GM18505 (cell line): ENCODE data around the gene DNAH6.

Source experiments
- ATAC-seq: cut with Tn5 transposase; IDR thresholded peaks from one replicate; pipeline ENCODE4 v1.9.1; 2021; ENCODE audit not compliant: unreplicated experiment
- POLR2A ChIP-seq: IDR thresholded peaks from 4 replicates; pipeline ENCODE4 v1.6.1; 2011; ENCODE audit warnings: borderline replicate concordance; ENCODE audit not compliant: insufficient read depth, insufficient read length; ENCODE audit errors: extremely low read depth

DNAH6 gene

DNA sequence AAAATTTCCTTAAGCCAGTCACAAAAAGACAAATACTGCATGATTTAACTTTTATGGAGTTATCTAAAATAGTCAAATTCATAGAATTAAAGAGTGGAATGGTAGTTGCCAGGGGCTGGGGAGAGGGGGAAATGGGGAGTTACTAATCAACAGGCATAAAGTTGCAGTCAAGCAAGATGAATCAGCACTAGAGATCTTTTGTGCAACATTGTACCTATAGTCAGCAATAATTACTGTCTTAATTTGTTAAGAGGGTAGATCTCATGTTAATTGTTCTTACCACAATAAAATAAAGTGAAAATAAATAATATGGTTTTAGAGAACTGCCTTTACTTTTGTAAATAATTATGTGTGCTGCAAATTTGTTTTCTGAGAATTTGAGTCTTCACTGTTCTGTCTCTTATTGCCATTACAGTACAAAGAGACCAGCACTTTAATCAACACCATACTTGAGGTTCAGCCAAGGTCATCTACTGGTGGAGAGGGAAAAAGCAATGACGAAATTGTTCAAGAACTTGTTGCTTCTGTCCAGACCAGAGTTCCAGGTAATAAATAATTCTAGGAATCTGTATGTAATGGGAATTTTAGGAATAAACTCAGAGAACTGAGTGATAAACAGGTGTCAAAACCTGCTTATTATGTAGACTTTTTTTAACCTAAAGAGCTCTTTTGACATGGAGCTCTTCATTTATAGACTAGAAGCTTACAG is 289.1 kb downstream of the DNAH6 start:
- no peak for ATAC-seq
- no peak for TF ChIP-seq POLR2A

DNA sequence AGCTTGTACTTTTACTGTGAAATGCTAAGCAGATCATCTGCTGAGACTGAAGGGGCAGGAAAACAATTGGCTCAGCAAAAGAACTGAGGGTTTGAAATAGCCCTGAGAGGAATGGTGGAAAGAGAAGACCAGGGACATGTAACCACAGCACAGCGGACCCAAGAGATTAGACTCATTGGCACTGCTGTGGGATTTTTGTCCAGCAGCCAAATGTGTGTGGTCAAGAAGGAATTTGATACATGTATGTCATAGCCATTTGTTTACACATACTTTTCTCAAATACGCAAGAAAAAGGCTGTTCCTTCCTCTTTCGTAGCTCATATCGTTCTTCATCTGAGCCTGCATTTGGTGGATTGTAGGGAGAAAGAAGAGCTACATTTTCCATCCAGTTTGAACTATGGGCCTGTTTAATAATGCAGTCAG is 290.8 kb downstream of the DNAH6 start:
- no peak for ATAC-seq
- no peak for TF ChIP-seq POLR2A

DNA sequence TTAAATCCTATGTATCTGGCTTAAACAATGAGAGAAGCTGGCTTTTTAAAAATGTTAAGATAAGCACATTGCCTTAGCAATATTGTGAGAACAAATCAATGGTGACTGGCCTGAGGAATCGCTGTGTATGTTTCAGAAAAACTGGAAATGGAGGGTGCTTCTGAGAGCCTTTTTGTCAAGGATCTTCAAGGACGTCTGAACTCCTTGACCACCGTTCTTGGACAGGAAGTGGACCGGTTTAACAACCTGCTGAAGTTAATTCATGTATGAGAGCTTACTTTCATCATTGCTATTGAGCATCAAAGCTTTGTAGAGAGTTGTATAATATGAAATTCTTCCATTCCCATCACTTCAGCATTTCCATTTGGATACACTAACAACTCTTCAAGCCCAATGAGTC is 292.0 kb downstream of the DNAH6 start:
- no peak for TF ChIP-seq POLR2A

DNA sequence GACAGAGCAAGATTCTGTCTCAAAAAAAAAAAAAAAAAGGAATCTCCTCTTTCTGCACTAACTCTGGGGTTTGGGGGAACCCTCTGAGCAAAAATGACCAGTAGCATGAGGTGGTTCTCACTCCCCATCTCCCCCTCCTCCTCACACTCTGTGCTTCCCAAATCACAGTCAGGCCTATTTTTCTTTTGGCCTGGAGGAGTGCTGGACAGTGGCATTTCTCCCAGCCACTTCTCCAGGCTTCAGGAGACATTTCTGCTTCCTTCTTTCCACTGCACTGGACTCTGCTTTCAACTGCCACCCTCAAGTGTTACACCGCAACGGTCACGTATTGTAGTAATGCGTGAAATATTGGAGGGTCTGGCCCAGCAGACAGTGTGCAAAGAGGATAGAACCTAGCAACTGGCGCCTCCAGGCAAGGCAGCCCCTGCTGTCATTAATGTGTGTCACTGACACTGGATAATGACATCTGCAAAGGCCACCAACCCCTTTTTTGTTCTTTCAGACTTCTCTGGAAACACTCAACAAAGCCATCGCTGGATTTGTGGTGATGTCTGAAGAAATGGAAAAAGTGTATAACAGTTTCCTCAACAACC is 295.6 kb downstream of the DNAH6 start:
- no peak for ATAC-seq

More for the DNA sequence above, 292.0 kb downstream of the DNAH6 start:
- no peak for ATAC-seq

DNA sequence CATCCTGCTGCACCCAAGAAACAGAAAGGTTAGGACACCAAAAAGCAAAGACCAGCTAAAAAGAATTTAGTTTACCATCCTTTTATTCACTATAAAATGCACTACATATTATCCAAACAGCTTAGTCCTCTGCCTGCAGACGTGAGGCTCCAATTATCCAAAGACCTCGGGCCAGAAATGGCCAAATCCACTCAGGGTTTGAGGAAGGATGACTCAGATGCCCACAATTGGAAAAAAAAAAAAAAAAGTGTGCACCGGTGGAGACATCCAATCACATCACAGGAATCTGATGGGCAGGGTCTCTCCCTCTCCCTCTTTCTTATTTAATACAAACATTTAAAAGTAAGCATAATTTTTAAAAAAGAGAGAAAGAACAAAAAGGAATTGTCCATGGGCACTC is 298.8 kb downstream of the DNAH6 start:
- ATAC-seq = no peak
- TF ChIP-seq POLR2A = no peak

More for the DNA sequence above, 295.6 kb downstream of the DNAH6 start:
- no peak for TF ChIP-seq POLR2A

DNA sequence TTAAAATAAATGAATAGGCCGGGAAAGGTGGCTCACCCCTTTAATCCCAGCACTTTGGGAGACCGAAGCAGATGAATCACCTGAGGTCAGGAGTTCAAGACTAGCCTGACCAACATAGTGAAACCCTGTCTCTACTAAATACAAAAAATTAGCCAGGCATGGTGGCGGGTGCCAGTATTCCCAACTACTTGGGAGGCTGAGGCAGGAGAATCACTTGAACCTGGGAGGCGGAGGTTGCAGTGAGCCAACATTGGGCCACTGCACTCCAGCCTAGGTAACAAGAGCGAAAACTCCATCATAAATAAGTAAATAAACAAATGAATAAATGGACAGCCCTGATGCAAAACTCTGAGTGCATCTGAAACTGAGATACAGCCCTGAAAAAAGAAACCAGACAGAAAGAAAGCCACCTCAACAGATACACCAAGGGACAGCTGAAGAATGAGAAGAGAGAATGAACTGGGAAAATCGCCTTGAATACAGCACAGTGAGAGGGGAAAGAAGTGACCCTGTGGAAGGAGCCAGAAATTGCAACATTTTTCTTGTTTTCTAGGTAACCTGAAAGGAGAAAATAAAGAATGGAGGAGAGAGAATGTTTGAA is 300.2 kb downstream of the DNAH6 start:
- peak; percentile 65 for ATAC-seq

DNA sequence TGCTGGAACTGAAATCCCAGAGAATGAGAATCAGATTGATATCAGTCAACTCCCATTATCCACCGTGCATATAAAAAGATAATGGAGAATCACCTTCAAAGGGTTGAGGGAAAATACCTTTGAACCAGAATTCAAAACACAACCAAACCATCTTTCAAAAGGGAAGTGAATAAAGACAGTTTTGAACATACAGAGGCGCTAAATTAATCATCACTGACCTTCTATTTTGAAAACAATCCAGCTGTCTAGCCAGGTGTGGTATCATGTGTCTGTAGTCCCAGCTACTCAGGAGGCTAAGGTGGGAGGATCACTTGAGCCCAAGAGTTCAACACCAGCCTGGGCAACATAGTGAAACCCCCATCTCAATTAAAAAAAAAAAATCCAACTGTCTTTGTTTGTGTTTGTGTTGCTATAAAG is 300.9 kb downstream of the DNAH6 start:
- no peak for TF ChIP-seq POLR2A
- ATAC-seq = peak; percentile 90

More for the DNA sequence above, 300.2 kb downstream of the DNAH6 start:
- TF ChIP-seq POLR2A = no peak

DNA sequence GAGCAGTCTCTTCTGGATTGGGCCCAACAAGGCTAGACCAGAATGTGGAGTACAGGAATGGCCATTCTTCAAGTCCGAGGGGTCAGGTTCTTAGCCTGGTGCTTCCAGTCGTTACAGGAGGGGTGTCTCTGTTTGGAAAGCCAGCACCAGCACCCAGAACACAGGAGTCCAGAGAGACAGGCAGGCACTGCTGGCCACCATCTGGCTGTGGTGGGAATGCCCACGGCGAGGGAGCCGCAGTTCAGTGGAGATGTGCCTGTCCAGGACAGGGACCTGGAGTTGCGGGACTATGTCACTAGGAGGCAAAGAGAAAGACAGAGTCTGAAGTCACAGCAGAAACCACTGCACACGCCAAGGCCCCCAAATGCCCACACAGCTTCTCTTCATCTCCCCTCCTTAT is 305.5 kb downstream of the DNAH6 start:
- no peak for ATAC-seq
- TF ChIP-seq POLR2A = no peak

DNA sequence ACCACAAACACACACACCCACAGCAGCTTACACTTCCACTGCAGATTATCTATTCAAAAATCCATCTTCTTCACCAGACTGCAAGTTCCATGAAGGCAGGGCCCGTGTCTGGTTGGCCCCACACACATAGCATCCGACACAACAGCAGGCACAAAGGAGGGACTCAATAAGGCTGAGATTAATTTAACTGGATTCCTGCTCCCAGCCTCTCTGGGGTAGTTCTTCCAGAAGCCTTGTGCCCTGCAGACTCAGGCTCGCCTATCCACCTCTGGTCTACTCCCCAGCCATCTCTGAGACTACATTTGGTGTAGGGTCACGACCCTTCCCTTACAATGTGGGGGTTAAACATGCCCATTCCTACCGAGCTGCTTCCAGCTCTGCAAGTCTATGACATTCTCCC is 306.9 kb downstream of the DNAH6 start:
- no peak for TF ChIP-seq POLR2A
- ATAC-seq = no peak

DNA sequence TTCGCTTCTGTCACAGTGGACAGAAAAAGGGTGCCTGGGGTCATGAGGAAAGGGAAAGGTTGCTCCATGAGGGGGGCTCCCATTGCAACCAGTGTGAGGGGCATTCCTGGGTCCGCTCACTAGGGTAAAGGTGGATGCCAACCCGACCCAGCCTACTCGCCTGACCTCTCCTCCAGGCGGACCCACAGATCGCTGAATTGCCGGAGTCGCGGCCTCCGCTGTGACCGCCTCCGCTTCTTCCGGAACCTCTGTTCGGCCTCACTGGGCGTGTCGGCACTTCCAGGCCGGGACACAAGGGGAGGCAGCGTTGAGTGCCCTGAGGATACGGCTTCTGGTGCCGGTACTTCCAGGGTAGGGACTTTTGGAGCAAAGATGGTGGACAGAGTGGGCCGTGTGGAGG is 307.5 kb downstream of the DNAH6 start:
- no peak for ATAC-seq

DNA sequence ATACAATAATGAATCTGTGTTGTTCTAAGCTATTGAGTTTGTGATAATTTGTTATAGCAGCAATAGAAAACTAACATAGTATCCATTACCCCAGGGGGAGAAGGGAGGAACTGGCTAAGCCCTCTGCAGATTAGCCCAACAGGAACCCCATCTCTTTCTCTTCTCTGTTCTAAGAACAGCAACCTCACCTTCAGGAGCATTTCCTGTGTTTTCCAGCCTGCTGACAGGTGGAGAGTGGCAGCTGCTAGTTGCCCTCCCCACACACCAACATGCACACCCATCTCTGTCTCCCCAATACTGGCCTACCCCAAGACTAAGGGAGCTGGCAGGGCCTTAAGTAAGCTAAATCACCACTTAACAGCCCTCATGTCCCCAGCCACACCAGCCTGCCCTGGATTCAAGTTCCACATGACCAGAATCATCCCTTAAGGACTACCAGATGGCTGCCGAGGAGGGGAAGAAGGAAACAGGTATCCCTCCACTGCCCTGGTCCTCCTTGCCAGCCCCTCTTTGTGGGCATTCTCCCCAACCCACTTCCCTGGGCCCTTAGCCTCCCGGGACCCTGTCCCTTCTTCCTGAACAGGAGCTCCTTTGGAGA is 311.8 kb downstream of the DNAH6 start:
- no peak for TF ChIP-seq POLR2A
- no peak for ATAC-seq

More for the DNA sequence above, 307.5 kb downstream of the DNAH6 start:
- no peak for TF ChIP-seq POLR2A

DNA sequence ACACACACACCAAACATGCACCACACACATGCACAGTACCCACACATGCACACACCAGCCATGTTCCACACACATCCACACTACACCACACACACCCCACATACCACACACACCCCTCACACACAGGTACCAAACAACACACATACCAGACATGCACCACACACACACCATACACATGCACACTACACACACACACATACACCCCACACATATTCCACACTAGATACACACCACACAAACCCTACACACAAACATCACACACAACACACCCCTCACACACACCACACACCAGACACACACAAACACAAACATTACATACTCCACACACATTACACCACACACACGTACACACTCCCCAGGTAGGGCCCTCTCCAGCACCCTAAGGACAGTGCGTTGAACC is 313.4 kb downstream of the DNAH6 start:
- no peak for ATAC-seq
- no peak for TF ChIP-seq POLR2A

DNA sequence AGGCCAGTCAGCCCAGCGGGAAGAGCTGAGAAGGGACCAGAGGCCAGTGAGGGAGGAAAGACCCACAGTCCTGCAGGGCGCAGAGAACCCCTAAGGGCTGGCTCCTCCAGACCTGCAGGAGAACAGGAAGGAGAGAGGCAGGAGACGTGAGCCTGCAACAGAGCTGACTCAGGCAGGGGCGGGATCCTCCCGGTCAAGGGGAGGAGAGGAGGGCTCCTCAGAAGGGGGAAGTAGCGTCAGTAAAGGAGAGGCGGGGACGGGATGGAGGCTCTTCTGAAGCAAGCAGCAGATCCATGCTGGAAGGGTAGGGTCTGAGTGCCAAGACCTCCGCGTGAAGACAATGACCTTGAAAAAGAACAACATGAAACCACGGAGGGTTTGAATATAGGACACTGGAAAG is 313.8 kb downstream of the DNAH6 start:
- no peak for ATAC-seq
- TF ChIP-seq POLR2A = no peak
